Esophagus squamous epithelium (tissue), 5 donors: ENCODE results near the gene STOML1. TPM values are rescaled to one million over a fixed set of nuclear protein-coding genes. Genes with fewer than 3 reads are reported as not detected.

Experiments used
- DNase-seq: peaks from one replicate; lab custom pipeline; 2025; lab: John Stamatoyannopoulos, UW
- H3K27ac ChIP-seq, 4 donors: fragments of 200-600 bp; sonication (generic); one replicate each; pipeline ENCODE4 v1.5.1; 2016 to 2019; ENCODE audit warnings: mild to moderate bottlenecking in 1 of 4
- H3K27me3 ChIP-seq, 4 donors: fragments of 200-600 bp; sonication (generic); 1 replicate in 3 of 4; 2 replicates in 1 of 4; pipeline versions ENCODE4 v1.5.1 to v1.6.0; 2017 to 2021; ENCODE audit warnings: antibody characterized with exemption in 1 of 4
- H3K36me3 ChIP-seq, 3 donors: fragments of 200-600 bp; sonication (generic); one replicate each; pipeline ENCODE4 v1.5.1; 2016 to 2019
- H3K4me1 ChIP-seq, 3 donors: fragments of 200-600 bp; sonication (generic); one replicate each; pipeline ENCODE4 v1.5.1; 2017 to 2019
- H3K4me3 ChIP-seq, 4 donors: fragments of 200-600 bp; sonication (generic); 1 replicate in 3 of 4; 2 replicates in 1 of 4; pipeline ENCODE4 v1.5.1; 2016 to 2019; ENCODE audit warnings: mild to moderate bottlenecking in 2 of 4, moderate library complexity in 1 of 4
- H3K9me3 ChIP-seq, 3 donors: fragments of 200-600 bp; sonication (generic); one replicate each; pipeline ENCODE4 v1.5.1; 2016 to 2019
- POLR2A ChIP-seq, 4 donors: fragments of 450-650 bp; IDR thresholded peaks; one replicate each; pipeline ENCODE4 v1.6.1; 2017; ENCODE audit warnings: antibody characterized with exemption in 4 of 4, mild to moderate bottlenecking in 4 of 4, moderate library complexity in 3 of 4
- WGBS, 2 donors: methylation state at CpG; one replicate each; pipeline ENCODE4 v1.1.5; 2018; 5-methylcytosine and 5-hydroxymethylcytosine counted together
- intact Hi-C: fragments of 100-400 bp; cut with DNase I; formaldehyde crosslinking; loops from one replicate; pipeline ENCODE4 v1.15.0; 2022
- total RNA-seq, 4 donors: library from RNA; depleted of rRNA; stranded (reverse); fragments of >200 nt; gene quantifications; one replicate each; pipeline ENCODE4 v1.1.0, GENCODE V29; 2016
- TF ChIP-seq, protein P1 (sequence below), 6 experiments: fragments of 450-650 bp in 4 of 6; fragments of 200-600 bp in 2 of 6; sonication (generic) in 2 of 6; IDR thresholded peaks; one replicate each; pipeline ENCODE4 v1.5.1; 2016 to 2019; ENCODE audit warnings: antibody characterized with exemption in 6 of 6, mild to moderate bottlenecking in 4 of 6, moderate library complexity in 4 of 6
- donor health status: DM: yes; HTN: yes; CAD: no.

The STOML1 gene
- total RNA-seq, 4 donors from 2014 or later = 8.3 to 14.8 (median 11.1) TPM

DNA sequence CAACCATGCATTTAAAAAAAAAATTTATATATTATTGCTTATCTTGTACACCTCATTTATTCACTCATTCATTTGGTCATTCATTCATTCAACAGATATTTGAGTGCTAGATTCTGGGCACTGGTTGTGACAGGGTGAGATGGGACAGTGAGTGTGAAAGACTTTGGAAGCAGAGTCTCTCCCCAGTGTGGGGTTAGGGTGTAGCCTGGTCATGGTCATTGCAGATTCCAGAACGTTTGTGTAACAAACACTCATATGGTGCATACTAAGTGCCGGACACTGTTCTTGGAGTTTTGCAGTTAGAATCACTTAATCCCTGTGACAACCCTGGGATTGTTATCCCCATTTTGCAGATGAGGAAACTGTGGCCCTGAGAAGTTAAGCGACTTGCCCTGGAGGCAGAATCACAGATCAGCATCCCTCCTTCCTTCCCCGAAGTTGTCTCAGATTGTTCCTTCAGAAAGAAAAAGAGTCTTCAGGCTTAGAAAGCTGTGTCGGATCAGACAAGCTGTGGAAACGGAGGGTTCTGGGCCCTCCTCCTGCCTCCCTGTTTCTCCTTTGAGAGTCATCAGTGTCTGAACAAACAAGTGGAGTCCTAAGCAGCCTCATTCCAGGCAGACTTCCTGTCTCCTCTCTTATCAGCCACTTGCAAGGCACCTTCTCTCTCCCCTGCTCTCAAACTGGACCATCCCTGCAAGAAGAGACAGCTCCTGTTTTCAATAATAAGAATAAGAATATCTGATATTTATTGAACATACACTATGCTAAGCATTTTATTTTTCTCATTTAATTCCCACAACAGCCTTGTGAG, 59.5 kb downstream of the STOML1 start:
- TF ChIP-seq POLR2A (IDR thresholded peaks at IDR 0.05) = no peak
- TF ChIP-seq, protein P1, sequence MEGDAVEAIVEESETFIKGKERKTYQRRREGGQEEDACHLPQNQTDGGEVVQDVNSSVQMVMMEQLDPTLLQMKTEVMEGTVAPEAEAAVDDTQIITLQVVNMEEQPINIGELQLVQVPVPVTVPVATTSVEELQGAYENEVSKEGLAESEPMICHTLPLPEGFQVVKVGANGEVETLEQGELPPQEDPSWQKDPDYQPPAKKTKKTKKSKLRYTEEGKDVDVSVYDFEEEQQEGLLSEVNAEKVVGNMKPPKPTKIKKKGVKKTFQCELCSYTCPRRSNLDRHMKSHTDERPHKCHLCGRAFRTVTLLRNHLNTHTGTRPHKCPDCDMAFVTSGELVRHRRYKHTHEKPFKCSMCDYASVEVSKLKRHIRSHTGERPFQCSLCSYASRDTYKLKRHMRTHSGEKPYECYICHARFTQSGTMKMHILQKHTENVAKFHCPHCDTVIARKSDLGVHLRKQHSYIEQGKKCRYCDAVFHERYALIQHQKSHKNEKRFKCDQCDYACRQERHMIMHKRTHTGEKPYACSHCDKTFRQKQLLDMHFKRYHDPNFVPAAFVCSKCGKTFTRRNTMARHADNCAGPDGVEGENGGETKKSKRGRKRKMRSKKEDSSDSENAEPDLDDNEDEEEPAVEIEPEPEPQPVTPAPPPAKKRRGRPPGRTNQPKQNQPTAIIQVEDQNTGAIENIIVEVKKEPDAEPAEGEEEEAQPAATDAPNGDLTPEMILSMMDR (IDR thresholded peaks at IDR 0.05) = no peak
- peaks cover 21 to 68% (median 37%) of the 10 kb centered on the region in 3 donors for H3K4me1 ChIP-seq
- DNase-seq = no peak
- 44 to 78% methylated on average over 6 of the region's 6 CpGs for WGBS, 2 donors
- H3K36me3 ChIP-seq = no peaks in the 10 kb centered on the region
- H3K27me3 ChIP-seq = peaks cover 0 to 14% (median 0%) of the 10 kb centered on the region in 4 donors
- no peak overlapping the region for H3K27ac ChIP-seq
- intact Hi-C loops = no loop called here
- H3K4me3 ChIP-seq = no peak overlapping the region
- H3K9me3 ChIP-seq = no peaks in the 10 kb centered on the region

GRCh38 chr15:73931441-73931840, 60.7 kb downstream of the STOML1 start:
- peak overlapping the region in 1 of 4 donors; percentile 63 for H3K27ac ChIP-seq
- WGBS, 2 donors = 44 to 60% methylated on average over 1 of the region's 2 CpGs
- H3K4me3 ChIP-seq = no peak overlapping the region
- TF ChIP-seq, protein P1 (IDR thresholded peaks at IDR 0.05) = no peak
- TF ChIP-seq POLR2A (IDR thresholded peaks at IDR 0.05) = no peak
- DNase-seq = no peak
- H3K27me3 ChIP-seq = peaks cover 0 to 25% (median 0%) of the 10 kb centered on the region in 4 donors
- no peaks in the 10 kb centered on the region for H3K36me3 ChIP-seq
- intact Hi-C loops = no loop called here
- H3K4me1 ChIP-seq = peaks cover 33 to 69% (median 36%) of the 10 kb centered on the region in 3 donors
- no peaks in the 10 kb centered on the region for H3K9me3 ChIP-seq

- TF ChIP-seq POLR2A (IDR thresholded peaks at IDR 0.05) = no peak
- TF ChIP-seq, protein P1 (IDR thresholded peaks at IDR 0.05) = no peak
- Histone ChIP-seq H3K4me3 (no peak overlapping the region), H3K27ac (peak overlapping the region in 3 of 4 donors; percentile 43 to 63 (median 58)), H3K4me1 (peaks cover 35 to 69% (median 36%) of the 10 kb centered on the region in 3 donors), H3K27me3 (peaks cover 0 to 25% (median 0%) of the 10 kb centered on the region in 4 donors), H3K36me3 (no peaks in the 10 kb centered on the region), H3K9me3 (no peaks in the 10 kb centered on the region)
- intact Hi-C loops = no loop called here
- WGBS, 2 donors = 75% methylated on average over 1 to 3 of the region's 7 CpGs
- DNase-seq = no peak
Observed at GRCh38 chr15:73930790-73931281, 61.3 kb downstream of the STOML1 start.

- DNase-seq = no peak
- peak overlapping the region in 3 of 4 donors; percentile 43 to 63 (median 58) for H3K27ac ChIP-seq
- no peak overlapping the region for H3K4me3 ChIP-seq
- H3K9me3 ChIP-seq = no peaks in the 10 kb centered on the region
- peaks cover 35 to 69% (median 36%) of the 10 kb centered on the region in 3 donors for H3K4me1 ChIP-seq
- TF ChIP-seq, protein P1 (IDR thresholded peaks at IDR 0.05) = no peak
- TF ChIP-seq POLR2A (IDR thresholded peaks at IDR 0.05) = no peak
- no peaks in the 10 kb centered on the region for H3K36me3 ChIP-seq
- intact Hi-C loops = no loop called here
- WGBS, 2 donors = 0 to 40% methylated on average over 1 to 4 of the region's 8 CpGs
- peaks cover 0 to 25% (median 0%) of the 10 kb centered on the region in 4 donors for H3K27me3 ChIP-seq
Observed at GRCh38 chr15:73930371-73930770, 61.7 kb downstream of the STOML1 start.
